Epithelial cell of prostate (primary cell): ENCODE data around the gene TTC13.
"Not testable (repeated sequence)": the region's sequence is repeated elsewhere in the genome, so short reads cannot be mapped to it uniquely, and the experiment has no call there.

Experiments used
- DNase-seq: peaks from one replicate; pipeline ENCODE4 v3.0.0-alpha.2; 2011; ENCODE audit warnings: low read depth, low spot score
- H3K27ac ChIP-seq: fragments of 450-650 bp; 2 replicates; pipeline ENCODE4 v1.5.1; 2017; ENCODE audit warnings: mild to moderate bottlenecking

Gene TTC13

GRCh38 chr1:230978491-230979388 is at the start of gene TTC13, which contains the start of gene ARV1:
TSS of gene TTC13 (minus strand) at chr1:230978861. CDS start at chr1:230978830, 31 bp downstream.
TSS of gene ARV1 (plus strand) at chr1:230979094. CDS start at chr1:230979106, 12 bp downstream.
- DNase-seq = peak; percentile 95
- H3K27ac ChIP-seq = peak within 1 kb of the TSS; percentile 26

GRCh38 chr1:231027971-231028370 is 49.3 kb upstream of the TTC13 start:
- no peak for DNase-seq
- no peak overlapping the region for H3K27ac ChIP-seq

- DNase-seq = no peak
- H3K27ac ChIP-seq = no peak overlapping the region
Observed at GRCh38 chr1:231027136-231027925, 48.7 kb upstream of the TTC13 start.

- no peak for DNase-seq
Observed at GRCh38 chr1:231026576-231026975, 47.9 kb upstream of the TTC13 start.

GRCh38 chr1:231023150-231023549 is 44.5 kb upstream of the TTC13 start:
- no peak overlapping the region for H3K27ac ChIP-seq
- DNase-seq = no peak

More at GRCh38 chr1:231026576-231026975, 47.9 kb upstream of the TTC13 start:
- no peak overlapping the region for H3K27ac ChIP-seq

GRCh38 chr1:231022543-231022942 is 43.9 kb upstream of the TTC13 start:
- DNase-seq = not testable (repeated sequence)

GRCh38 chr1:231021540-231022031 is 42.9 kb upstream of the TTC13 start:
- DNase-seq = no peak
- no peak overlapping the region for H3K27ac ChIP-seq

More at GRCh38 chr1:231022543-231022942, 43.9 kb upstream of the TTC13 start:
- H3K27ac ChIP-seq = not testable (repeated sequence)

GRCh38 chr1:231020816-231021215 is 42.2 kb upstream of the TTC13 start:
- H3K27ac ChIP-seq = peak overlapping the region; percentile 38
- no peak for DNase-seq

- DNase-seq = no peak
- peak overlapping the region; percentile 38 for H3K27ac ChIP-seq
Observed at GRCh38 chr1:231020139-231020601, 41.5 kb upstream of the TTC13 start.

- H3K27ac ChIP-seq = peak overlapping the region; percentile 9
- no peak for DNase-seq
Observed at GRCh38 chr1:231019711-231020110, 41.0 kb upstream of the TTC13 start.

GRCh38 chr1:231016966-231017365 is 38.3 kb upstream of the TTC13 start:
- peak overlapping the region; percentile 76 for H3K27ac ChIP-seq
- peak; percentile 60 for DNase-seq

GRCh38 chr1:231016234-231016633 is 37.6 kb upstream of the TTC13 start:
- peak; percentile 34 for DNase-seq
- H3K27ac ChIP-seq = peak overlapping the region; percentile 76

GRCh38 chr1:231013391-231014015 is 34.8 kb upstream of the TTC13 start:
- no peak for DNase-seq
- H3K27ac ChIP-seq = peak overlapping the region; percentile 73

GRCh38 chr1:231011963-231012362 is 33.3 kb upstream of the TTC13 start:
- no peak for DNase-seq
- no peak overlapping the region for H3K27ac ChIP-seq

- no peak overlapping the region for H3K27ac ChIP-seq
- DNase-seq = no peak
Observed at GRCh38 chr1:231011360-231011759, 32.7 kb upstream of the TTC13 start.

GRCh38 chr1:231007535-231007934 is 28.9 kb upstream of the TTC13 start:
- DNase-seq, H3K27ac ChIP-seq: not testable (repeated sequence)

- no peak overlapping the region for H3K27ac ChIP-seq
- DNase-seq = no peak
Observed at GRCh38 chr1:231001892-231002291, 23.2 kb upstream of the TTC13 start.

GRCh38 chr1:231000639-231001038 is 22.0 kb upstream of the TTC13 start:
- DNase-seq = no peak
- no peak overlapping the region for H3K27ac ChIP-seq

GRCh38 chr1:231000201-231000600 is 21.5 kb upstream of the TTC13 start:
- H3K27ac ChIP-seq = no peak overlapping the region
- no peak for DNase-seq

GRCh38 chr1:230994860-230995259 is 16.2 kb upstream of the TTC13 start:
- no peak for DNase-seq
- H3K27ac ChIP-seq = no peak overlapping the region
